PC-9 (cell line): ENCODE results near the gene STARD13. TPM values are rescaled to one million over a fixed set of nuclear protein-coding genes. Genes with fewer than 3 reads are reported as not detected.

ENCODE experiments used
- BruUV-seq: library from RNA; stranded (reverse); fragments of 400-500 nt; replicated peaks from 2 replicates; lab custom pipeline; 2021; lab: Mats Ljungman, UMichigan
- CTCF ChIA-PET: fragments of 300-600 bp; sonication (Branson Sonifier 250); formaldehyde crosslinking; loops from one replicate; lab custom pipeline; 2022; ENCODE audit warnings: antibody characterized with exemption; lab: Charles Lee
- POLR2A ChIA-PET: fragments of 300-600 bp; sonication (Branson Sonifier 250); formaldehyde crosslinking; loops from one replicate; lab custom pipeline; 2022; ENCODE audit warnings: antibody characterized with exemption; ENCODE audit not compliant: unreplicated experiment; lab: Charles Lee
- DNase-seq, 2 experiments: peaks; one replicate each; pipeline versions ENCODE4 v3.0.0 to v3.0.0-alpha.2; 2015 to 2022; ENCODE audit warnings: mixed read lengths in 1 of 2
- H2AFZ ChIP-seq: fragments of 200-600 bp; sonication (generic); 2 replicates; pipeline ENCODE4 v1.8.1; 2017; ENCODE audit warnings: antibody characterized with exemption
- H3F3A ChIP-seq: fragments of 200-600 bp; sonication (generic); 2 replicates; pipeline ENCODE4 v1.8.1; 2017; ENCODE audit warnings: antibody characterized with exemption, mild to moderate bottlenecking, low read depth; ENCODE audit not compliant: insufficient read depth
- H3K27ac ChIP-seq: fragments of 200-600 bp; sonication (generic); 2 replicates; pipeline ENCODE4 v1.6.1; 2016; ENCODE audit warnings: mixed run types
- H3K27me3 ChIP-seq: fragments of 200-600 bp; sonication (generic); 2 replicates; pipeline ENCODE4 v1.6.1; 2016; ENCODE audit warnings: low read depth, mixed run types; ENCODE audit not compliant: insufficient read depth
- H3K36me3 ChIP-seq: fragments of 200-600 bp; sonication (generic); 2 replicates; pipeline ENCODE4 v1.6.1; 2016; ENCODE audit warnings: low read depth, mixed run types
- H3K4me1 ChIP-seq: fragments of 200-600 bp; sonication (generic); replicated peaks from 2 replicates; pipeline ENCODE4 v1.6.1; 2016; ENCODE audit warnings: mixed run types; ENCODE audit not compliant: insufficient read depth
- H3K4me2 ChIP-seq: fragments of 200-600 bp; sonication (generic); 2 replicates; pipeline ENCODE4 v1.6.1; 2017; ENCODE audit warnings: mixed run types
- H3K4me3 ChIP-seq: fragments of 200-600 bp; sonication (generic); 2 replicates; pipeline ENCODE4 v1.6.1; 2016; ENCODE audit warnings: mixed run types
- H3K79me2 ChIP-seq: fragments of 200-600 bp; sonication (generic); 2 replicates; pipeline ENCODE4 v1.6.1; 2017; ENCODE audit warnings: low read depth, mixed run types
- H3K9me2 ChIP-seq: fragments of 200-600 bp; sonication (generic); 2 replicates; pipeline ENCODE4 v1.8.1; 2017; ENCODE audit warnings: mild to moderate bottlenecking; ENCODE audit not compliant: insufficient read depth
- H3K9me3 ChIP-seq: fragments of 200-600 bp; sonication (generic); 2 replicates; pipeline ENCODE4 v1.8.1; 2016; ENCODE audit warnings: low read depth; ENCODE audit not compliant: insufficient read depth
- H4K20me1 ChIP-seq: fragments of 200-600 bp; sonication (generic); 2 replicates; pipeline ENCODE4 v1.8.1; 2017; ENCODE audit not compliant: insufficient read depth
- CTCF ChIP-seq: fragments of 200-600 bp; sonication (generic); conservative IDR thresholded peaks from 2 replicates; pipeline ENCODE4 v1.6.1; 2017; ENCODE audit warnings: mixed run types, antibody characterized with exemption, mild to moderate bottlenecking, moderate library complexity
- EZH2 ChIP-seq: fragments of 200-600 bp; sonication (generic); IDR thresholded peaks from 2 replicates; pipeline ENCODE4 v1.8.0; 2017; ENCODE audit warnings: antibody characterized with exemption, low read depth
- intact Hi-C: fragments of 100-400 bp; cut with micrococcal nuclease; formaldehyde crosslinking; loops from one replicate; pipeline ENCODE4 v1.10.0; 2022; ENCODE audit not compliant: unreplicated experiment
- total RNA-seq: library from RNA; stranded (reverse); gene quantifications from 2 replicates; pipeline ENCODE4 v1.2.3, GENCODE V29; 2021

Gene STARD13
- total RNA-seq, 1 experiment from 2014 or later: 19.6 TPM

- Histone ChIP-seq H3K27me3 (no peaks in the 10 kb centered on the region), H3K36me3 (no peaks in the 10 kb centered on the region), H3F3A (no peaks in the 10 kb centered on the region), H3K4me2 (no peak overlapping the region), H3K9me2 (no peaks in the 10 kb centered on the region), H3K4me1 (no peaks in the 10 kb centered on the region), H3K4me3 (no peak overlapping the region), H2AFZ (no peak overlapping the region), H4K20me1 (no peaks in the 10 kb centered on the region), H3K9me3 (no peaks in the 10 kb centered on the region), H3K27ac (no peak overlapping the region), H3K79me2 (no peaks in the 10 kb centered on the region)
- ChIA-PET POLR2A (no interaction called here), CTCF (no interaction called here)
- DNase-seq: no peak
- no TSS peak for BruUV-seq
- intact Hi-C loops: no loop called here
- TF ChIP-seq CTCF (no peak), EZH2 (no peak)
These were observed 196.2 kb downstream of the STARD13 start for GRCh38 chr13:33089311-33089710.

GRCh38 chr13:33087790-33088189, 197.8 kb downstream of the STARD13 start:
- H3K4me1 ChIP-seq: no peaks in the 10 kb centered on the region
- no peaks in the 10 kb centered on the region for H3F3A ChIP-seq
- ChIA-PET POLR2A (no interaction called here), CTCF (no interaction called here)
- TF ChIP-seq CTCF (no peak), EZH2 (no peak)
- no peaks in the 10 kb centered on the region for H3K27me3 ChIP-seq
- H3K36me3 ChIP-seq: no peaks in the 10 kb centered on the region
- H4K20me1 ChIP-seq: no peaks in the 10 kb centered on the region
- no peak overlapping the region for H3K27ac ChIP-seq
- no peak overlapping the region for H2AFZ ChIP-seq
- no TSS peak for BruUV-seq
- H3K9me3 ChIP-seq: no peaks in the 10 kb centered on the region
- intact Hi-C loops: no loop called here
- no peaks in the 10 kb centered on the region for H3K79me2 ChIP-seq
- no peak overlapping the region for H3K4me2 ChIP-seq
- H3K4me3 ChIP-seq: no peak overlapping the region
- H3K9me2 ChIP-seq: no peaks in the 10 kb centered on the region
- no peak for DNase-seq

GRCh38 chr13:33087091-33087490, 198.5 kb downstream of the STARD13 start:
- intact Hi-C loops: no loop called here
- CTCF ChIA-PET: no interaction called here

More at GRCh38 chr13:33087091-33087490, 198.5 kb downstream of the STARD13 start:
- no peak overlapping the region for H3K4me3 ChIP-seq
- no peak for DNase-seq
- H3K9me2 ChIP-seq: no peaks in the 10 kb centered on the region
- no peaks in the 10 kb centered on the region for H3K4me1 ChIP-seq
- no peak overlapping the region for H3K4me2 ChIP-seq
- H3K79me2 ChIP-seq: no peaks in the 10 kb centered on the region
- POLR2A ChIA-PET: no interaction called here
- H3K27me3 ChIP-seq: no peaks in the 10 kb centered on the region
- no peaks in the 10 kb centered on the region for H4K20me1 ChIP-seq
- H3K9me3 ChIP-seq: no peaks in the 10 kb centered on the region
- no peak overlapping the region for H2AFZ ChIP-seq
- H3K36me3 ChIP-seq: no peaks in the 10 kb centered on the region
- no peak overlapping the region for H3K27ac ChIP-seq
- TF ChIP-seq EZH2: no peak
- no peak for TF ChIP-seq CTCF
- no peaks in the 10 kb centered on the region for H3F3A ChIP-seq
- BruUV-seq: no TSS peak
